ENCODE results near the gene DGAT2.

Gene DGAT2

DNA sequence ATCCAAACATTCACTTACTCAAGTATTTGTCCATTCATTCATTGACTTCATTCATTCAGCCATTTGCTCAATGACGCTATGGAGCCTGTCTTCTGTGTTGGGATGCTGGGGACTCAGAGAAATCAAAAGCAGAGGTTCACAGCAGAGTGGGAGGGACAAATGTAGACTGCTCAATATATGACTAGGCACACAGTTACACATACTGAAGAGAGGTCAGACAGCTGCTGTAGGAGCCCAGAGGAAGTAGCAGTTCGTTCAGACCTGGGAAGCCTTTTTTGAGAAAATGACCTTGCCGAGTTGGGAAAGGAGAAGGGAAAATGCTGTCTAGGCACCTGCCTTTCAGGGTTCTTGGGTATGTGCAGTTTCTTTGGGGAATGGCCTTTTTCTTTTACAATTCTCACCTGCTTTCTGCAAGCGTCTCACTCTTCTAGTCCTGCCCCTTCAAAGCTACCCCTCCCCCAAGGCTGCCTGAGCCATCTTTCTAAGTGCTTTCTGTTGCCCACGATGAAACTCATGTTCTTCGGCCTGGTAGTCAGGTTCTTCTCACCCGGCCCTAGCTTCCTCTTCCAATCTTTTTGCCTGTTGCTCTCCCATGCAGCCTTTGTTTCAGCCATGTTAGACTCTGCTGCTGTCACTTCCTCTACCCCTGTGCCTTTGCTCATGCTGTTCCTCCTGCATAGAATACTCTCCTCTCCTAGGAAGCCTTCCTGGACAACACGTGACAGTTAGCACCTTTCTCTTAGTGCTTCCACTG is 42.2 kb downstream of the DGAT2 start:
- DNase-seq (ENCODE audit: low read depth in 1 of 2, low spot score in 1 of 2) = peak; percentile 62 to 68
- no peaks in the 10 kb centered on the region for H3K27me3 ChIP-seq (ENCODE audit: insufficient read depth, poor library complexity, severe bottlenecking)
- peak overlapping the region; percentile 78 for H3K27ac ChIP-seq (replicated peaks)
- peak overlapping the region; percentile 11 for H3K4me3 ChIP-seq (replicated peaks; ENCODE audit: insufficient read depth, low read length)
- TF ChIP-seq SPI1 (IDR thresholded peaks at IDR 0.05; ENCODE audit: borderline replicate concordance, low read depth) = peak; percentile 50; the same call in 1 of the 2 replicates
- 0 out of 2 replicates have a peak, but pooled peaks have one; percentile 42 for TF ChIP-seq POLR2AphosphoS5 (IDR thresholded peaks at IDR 0.05; ENCODE audit: low read depth)
- TF ChIP-seq, protein P1, sequence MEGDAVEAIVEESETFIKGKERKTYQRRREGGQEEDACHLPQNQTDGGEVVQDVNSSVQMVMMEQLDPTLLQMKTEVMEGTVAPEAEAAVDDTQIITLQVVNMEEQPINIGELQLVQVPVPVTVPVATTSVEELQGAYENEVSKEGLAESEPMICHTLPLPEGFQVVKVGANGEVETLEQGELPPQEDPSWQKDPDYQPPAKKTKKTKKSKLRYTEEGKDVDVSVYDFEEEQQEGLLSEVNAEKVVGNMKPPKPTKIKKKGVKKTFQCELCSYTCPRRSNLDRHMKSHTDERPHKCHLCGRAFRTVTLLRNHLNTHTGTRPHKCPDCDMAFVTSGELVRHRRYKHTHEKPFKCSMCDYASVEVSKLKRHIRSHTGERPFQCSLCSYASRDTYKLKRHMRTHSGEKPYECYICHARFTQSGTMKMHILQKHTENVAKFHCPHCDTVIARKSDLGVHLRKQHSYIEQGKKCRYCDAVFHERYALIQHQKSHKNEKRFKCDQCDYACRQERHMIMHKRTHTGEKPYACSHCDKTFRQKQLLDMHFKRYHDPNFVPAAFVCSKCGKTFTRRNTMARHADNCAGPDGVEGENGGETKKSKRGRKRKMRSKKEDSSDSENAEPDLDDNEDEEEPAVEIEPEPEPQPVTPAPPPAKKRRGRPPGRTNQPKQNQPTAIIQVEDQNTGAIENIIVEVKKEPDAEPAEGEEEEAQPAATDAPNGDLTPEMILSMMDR (IDR thresholded peaks at IDR 0.05; ENCODE audit: insufficient read depth, low read length) = no peak

DNA sequence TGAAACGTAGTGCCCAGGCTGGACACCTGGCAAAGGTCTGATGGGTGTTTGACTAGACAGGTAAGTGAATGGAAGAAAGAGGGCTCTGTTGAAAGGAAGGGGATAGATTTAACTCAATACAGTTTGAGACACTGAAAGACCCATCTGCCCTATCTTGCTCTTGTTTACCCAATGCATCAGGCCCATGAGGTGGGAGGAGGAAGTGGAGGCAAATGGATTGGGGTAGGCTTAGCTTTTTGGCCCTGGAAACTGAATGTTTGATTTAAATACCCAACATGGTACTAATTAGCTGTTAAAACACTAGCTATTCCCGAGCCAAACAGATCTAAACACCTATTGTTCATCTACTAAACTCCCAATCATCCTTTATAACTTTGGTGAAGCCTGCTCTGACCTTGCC is 42.9 kb downstream of the DGAT2 start:
- Histone ChIP-seq H3K4me3 (replicated peaks; ENCODE audit: insufficient read depth, low read length) (peak overlapping the region; percentile 11; the same call in 1 of the 2 replicates), H3K27ac (replicated peaks) (peak overlapping the region; percentile 78), H3K27me3 (ENCODE audit: insufficient read depth, poor library complexity, severe bottlenecking) (no peaks in the 10 kb centered on the region)
- DNase-seq (ENCODE audit: low read depth in 1 of 2, low spot score in 1 of 2) = peak in 1 of 2 experiments; percentile 12
- peak; percentile 20; the same call in 1 of the 2 replicates for TF ChIP-seq SPI1 (IDR thresholded peaks at IDR 0.05; ENCODE audit: borderline replicate concordance, low read depth)
- no peak for TF ChIP-seq GABPA (IDR thresholded peaks at IDR 0.05; ENCODE audit: low read depth)

DNA sequence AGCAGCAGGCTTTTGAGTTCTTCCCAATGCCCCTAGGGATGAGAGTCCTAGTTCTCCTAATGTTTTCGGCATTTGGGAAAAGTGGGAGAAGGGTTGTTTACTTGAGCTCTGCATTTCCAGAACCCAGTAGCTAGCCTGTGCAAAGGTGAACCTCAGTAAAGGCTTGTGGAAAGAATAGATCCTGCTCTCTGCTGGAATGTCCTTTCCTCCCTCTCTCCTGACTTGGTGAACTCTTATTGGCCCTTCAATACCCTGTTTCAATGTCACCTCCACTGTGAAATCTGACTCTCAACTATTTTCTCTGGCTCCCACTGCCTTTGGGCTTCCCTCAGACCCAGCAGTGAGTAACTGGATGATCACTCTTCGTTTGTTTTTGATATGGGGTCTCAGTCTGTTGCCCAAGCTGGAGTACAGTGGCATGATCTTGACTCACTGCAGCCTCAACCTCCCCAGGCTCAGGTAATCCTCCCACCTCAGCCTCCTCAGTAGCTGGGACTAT is 44.0 kb downstream of the DGAT2 start:
- no peak overlapping the region for H3K4me3 ChIP-seq (replicated peaks; ENCODE audit: insufficient read depth, low read length)
- no peaks in the 10 kb centered on the region for H3K27me3 ChIP-seq (ENCODE audit: insufficient read depth, poor library complexity, severe bottlenecking)
- H3K27ac ChIP-seq (replicated peaks) = no peak overlapping the region

DNA sequence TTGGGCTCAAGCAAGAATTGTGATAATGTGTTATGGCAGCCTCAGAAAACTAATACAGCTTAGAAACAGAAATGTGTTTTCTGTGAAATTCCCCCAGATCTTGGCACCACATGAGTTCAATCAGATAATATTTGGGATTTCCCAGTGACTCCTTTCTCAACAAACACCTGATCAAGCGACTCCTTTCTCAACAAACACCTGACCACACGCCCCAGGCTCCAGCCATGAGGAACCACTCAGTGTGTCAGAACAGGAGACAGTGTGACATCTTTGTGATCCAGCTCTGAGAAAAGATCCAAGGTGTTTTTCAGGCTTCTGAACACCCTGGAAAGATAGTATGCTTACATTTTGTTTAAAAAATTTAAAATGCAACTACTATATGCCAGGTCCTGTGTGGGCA is 44.5 kb downstream of the DGAT2 start:
- no peak for DNase-seq (ENCODE audit: low read depth in 1 of 2, low spot score in 1 of 2)
- Histone ChIP-seq H3K4me3 (replicated peaks; ENCODE audit: insufficient read depth, low read length) (no peak overlapping the region), H3K27me3 (ENCODE audit: insufficient read depth, poor library complexity, severe bottlenecking) (no peaks in the 10 kb centered on the region), H3K27ac (replicated peaks) (no peak overlapping the region)
- TF ChIP-seq, protein P1 (IDR thresholded peaks at IDR 0.05; ENCODE audit: insufficient read depth, low read length) = no peak
- TF ChIP-seq GABPA (IDR thresholded peaks at IDR 0.05; ENCODE audit: low read depth) (no peak), SPI1 (IDR thresholded peaks at IDR 0.05; ENCODE audit: borderline replicate concordance, low read depth) (no peak), POLR2AphosphoS5 (IDR thresholded peaks at IDR 0.05; ENCODE audit: low read depth) (no peak)
- TF ChIP-seq, protein P2, sequence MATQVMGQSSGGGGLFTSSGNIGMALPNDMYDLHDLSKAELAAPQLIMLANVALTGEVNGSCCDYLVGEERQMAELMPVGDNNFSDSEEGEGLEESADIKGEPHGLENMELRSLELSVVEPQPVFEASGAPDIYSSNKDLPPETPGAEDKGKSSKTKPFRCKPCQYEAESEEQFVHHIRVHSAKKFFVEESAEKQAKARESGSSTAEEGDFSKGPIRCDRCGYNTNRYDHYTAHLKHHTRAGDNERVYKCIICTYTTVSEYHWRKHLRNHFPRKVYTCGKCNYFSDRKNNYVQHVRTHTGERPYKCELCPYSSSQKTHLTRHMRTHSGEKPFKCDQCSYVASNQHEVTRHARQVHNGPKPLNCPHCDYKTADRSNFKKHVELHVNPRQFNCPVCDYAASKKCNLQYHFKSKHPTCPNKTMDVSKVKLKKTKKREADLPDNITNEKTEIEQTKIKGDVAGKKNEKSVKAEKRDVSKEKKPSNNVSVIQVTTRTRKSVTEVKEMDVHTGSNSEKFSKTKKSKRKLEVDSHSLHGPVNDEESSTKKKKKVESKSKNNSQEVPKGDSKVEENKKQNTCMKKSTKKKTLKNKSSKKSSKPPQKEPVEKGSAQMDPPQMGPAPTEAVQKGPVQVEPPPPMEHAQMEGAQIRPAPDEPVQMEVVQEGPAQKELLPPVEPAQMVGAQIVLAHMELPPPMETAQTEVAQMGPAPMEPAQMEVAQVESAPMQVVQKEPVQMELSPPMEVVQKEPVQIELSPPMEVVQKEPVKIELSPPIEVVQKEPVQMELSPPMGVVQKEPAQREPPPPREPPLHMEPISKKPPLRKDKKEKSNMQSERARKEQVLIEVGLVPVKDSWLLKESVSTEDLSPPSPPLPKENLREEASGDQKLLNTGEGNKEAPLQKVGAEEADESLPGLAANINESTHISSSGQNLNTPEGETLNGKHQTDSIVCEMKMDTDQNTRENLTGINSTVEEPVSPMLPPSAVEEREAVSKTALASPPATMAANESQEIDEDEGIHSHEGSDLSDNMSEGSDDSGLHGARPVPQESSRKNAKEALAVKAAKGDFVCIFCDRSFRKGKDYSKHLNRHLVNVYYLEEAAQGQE (IDR thresholded peaks at IDR 0.05; ENCODE audit: insufficient replicate concordance, low read depth) = no peak

More for the DNA sequence above, 44.0 kb downstream of the DGAT2 start:
- no peak for DNase-seq (ENCODE audit: low read depth in 1 of 2, low spot score in 1 of 2)
- TF ChIP-seq, protein P2 (IDR thresholded peaks at IDR 0.05; ENCODE audit: insufficient replicate concordance, low read depth) = no peak
- TF ChIP-seq SPI1 (IDR thresholded peaks at IDR 0.05; ENCODE audit: borderline replicate concordance, low read depth) (no peak), GABPA (IDR thresholded peaks at IDR 0.05; ENCODE audit: low read depth) (no peak), POLR2AphosphoS5 (IDR thresholded peaks at IDR 0.05; ENCODE audit: low read depth) (no peak)
- TF ChIP-seq, protein P1 (IDR thresholded peaks at IDR 0.05; ENCODE audit: insufficient read depth, low read length) = no peak

Data from HL-60 (cell line).